Tibial nerve (tissue), 4 donors: ENCODE results near the gene ZNF740.

ENCODE experiments used
- EP300 ChIP-seq, 2 donors: sonication (generic); formaldehyde crosslinking; IDR thresholded peaks; one replicate each; pipeline ENCODE4 v1.6.1; 2017; ENCODE audit warnings: antibody characterized with exemption in 2 of 2, mild to moderate bottlenecking in 1 of 2
- POLR2A ChIP-seq, 2 donors: fragments of 450-650 bp; IDR thresholded peaks; one replicate each; pipeline ENCODE4 v1.6.1; 2017; ENCODE audit warnings: antibody characterized with exemption in 2 of 2, mild to moderate bottlenecking in 2 of 2, moderate library complexity in 2 of 2
- TF ChIP-seq, protein P1 (sequence below), 5 experiments: fragments of 200-600 bp in 3 of 5; fragments of 450-650 bp in 2 of 5; sonication (generic) in 3 of 5; IDR thresholded peaks; one replicate each; pipeline ENCODE4 v1.5.1; 2016 to 2019; ENCODE audit warnings: antibody characterized with exemption in 5 of 5, mild to moderate bottlenecking in 3 of 5, moderate library complexity in 2 of 5

GRCh38 chr12:53219292-53219955, 38.9 kb downstream of the ZNF740 start:
- TF ChIP-seq, protein P1, sequence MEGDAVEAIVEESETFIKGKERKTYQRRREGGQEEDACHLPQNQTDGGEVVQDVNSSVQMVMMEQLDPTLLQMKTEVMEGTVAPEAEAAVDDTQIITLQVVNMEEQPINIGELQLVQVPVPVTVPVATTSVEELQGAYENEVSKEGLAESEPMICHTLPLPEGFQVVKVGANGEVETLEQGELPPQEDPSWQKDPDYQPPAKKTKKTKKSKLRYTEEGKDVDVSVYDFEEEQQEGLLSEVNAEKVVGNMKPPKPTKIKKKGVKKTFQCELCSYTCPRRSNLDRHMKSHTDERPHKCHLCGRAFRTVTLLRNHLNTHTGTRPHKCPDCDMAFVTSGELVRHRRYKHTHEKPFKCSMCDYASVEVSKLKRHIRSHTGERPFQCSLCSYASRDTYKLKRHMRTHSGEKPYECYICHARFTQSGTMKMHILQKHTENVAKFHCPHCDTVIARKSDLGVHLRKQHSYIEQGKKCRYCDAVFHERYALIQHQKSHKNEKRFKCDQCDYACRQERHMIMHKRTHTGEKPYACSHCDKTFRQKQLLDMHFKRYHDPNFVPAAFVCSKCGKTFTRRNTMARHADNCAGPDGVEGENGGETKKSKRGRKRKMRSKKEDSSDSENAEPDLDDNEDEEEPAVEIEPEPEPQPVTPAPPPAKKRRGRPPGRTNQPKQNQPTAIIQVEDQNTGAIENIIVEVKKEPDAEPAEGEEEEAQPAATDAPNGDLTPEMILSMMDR (IDR thresholded peaks at IDR 0.05), result no peak
- peak in 1 of 2 donors; percentile 34 for TF ChIP-seq EP300 (IDR thresholded peaks at IDR 0.05)
- no peak for TF ChIP-seq POLR2A (IDR thresholded peaks at IDR 0.05)
